Right lobe of liver (tissue), 6 donors: ENCODE results near the gene ERI3. TPM values are rescaled to one million over a fixed set of nuclear protein-coding genes. Genes with fewer than 3 reads are reported as not detected.

Experiments
- ATAC-seq, 4 donors: fragments of 200-7000 bp; cut with Tn5 transposase; one replicate each; pipeline ENCODE4 v1.9.1; 2020; ENCODE audit warnings: mild to moderate bottlenecking in 4 of 4, moderate library complexity in 4 of 4
- DNase-seq, 3 donors: peaks; one replicate each; pipeline ENCODE4 v3.0.0-alpha.2; 2020
- H3K27ac ChIP-seq, 3 donors: fragments of 200-600 bp; one replicate each; pipeline ENCODE4 v1.8.0; 2022
- H3K27me3 ChIP-seq, 2 donors: fragments of 200-600 bp; one replicate each; pipeline ENCODE4 v1.8.0; 2022
- H3K36me3 ChIP-seq, 4 donors: fragments of 200-600 bp; sonication (generic) in 1 of 4; one replicate each; pipeline versions ENCODE4 v1.5.1 to v1.8.0; 2017 to 2022; ENCODE audit warnings: control low read depth in 1 of 4
- H3K4me1 ChIP-seq, 4 donors: fragments of 200-600 bp; sonication (generic) in 1 of 4; one replicate each; pipeline versions ENCODE4 v1.5.1 to v1.8.0; 2017 to 2022; ENCODE audit warnings: control low read depth in 1 of 4
- H3K4me3 ChIP-seq, 3 donors: fragments of 200-600 bp; one replicate each; pipeline ENCODE4 v1.8.0; 2022
- H3K9me3 ChIP-seq, 4 donors: fragments of 200-600 bp; sonication (generic) in 1 of 4; one replicate each; pipeline versions ENCODE4 v1.5.1 to v1.8.0; 2017 to 2022; ENCODE audit warnings: control low read depth in 1 of 4
- CTCF ChIP-seq, 4 donors: fragments of 200-600 bp in 3 of 4; fragments of 450-650 bp in 1 of 4; IDR thresholded peaks; one replicate each; pipeline versions ENCODE4 v1.5.1 to v1.8.0; 2016 to 2022; ENCODE audit warnings: antibody characterized with exemption in 4 of 4, mild to moderate bottlenecking in 2 of 4
- POLR2A ChIP-seq: fragments of 450-650 bp; IDR thresholded peaks from one replicate; pipeline ENCODE4 v1.6.1; 2017; ENCODE audit warnings: antibody characterized with exemption, mild to moderate bottlenecking
- WGBS: methylation state at CpG from one replicate; pipeline ENCODE4 v1.1.6; 2018; ENCODE audit warnings: low coverage, low lambda C conversion rate; ENCODE audit not compliant: insufficient coverage; ENCODE audit errors: missing lambda C conversion rate; 5-methylcytosine and 5-hydroxymethylcytosine counted together
- intact Hi-C, 2 donors: fragments of 100-400 bp; cut with DNase I; formaldehyde crosslinking; loops; one replicate each; pipeline versions ENCODE4 v1.11.2 to v1.14.1; 2022
- total RNA-seq, 6 experiments: library from RNA; depleted of rRNA in 2 of 6; stranded (reverse); fragments of >200 nt in 2 of 6; fragmentation: NEBNext Ultra II Directional in 3 of 6; extraction: Animal tissue kit (Norgen Biotek cat#: 25700) in 3 of 6; gene quantifications; one replicate each; pipeline versions ENCODE4 v1.1.0 to v1.2.4, GENCODE V29; 2016 to 2023
- donor health status: DM: no; HTN: yes; CAD: no.
- donor health status: DM: no; HTN: no; CAD: no.
- donor health status: DM: no; HTN: no; CAD: no.
- donor health status: DM: no; HTN: yes; CAD: no.
- donor health status: DM: no; HTN: yes; CAD: no.

The ERI3 gene
- total RNA-seq, 6 experiments from 2014 or later: 20.6 to 30.6 (median 23.8) TPM

DNA sequence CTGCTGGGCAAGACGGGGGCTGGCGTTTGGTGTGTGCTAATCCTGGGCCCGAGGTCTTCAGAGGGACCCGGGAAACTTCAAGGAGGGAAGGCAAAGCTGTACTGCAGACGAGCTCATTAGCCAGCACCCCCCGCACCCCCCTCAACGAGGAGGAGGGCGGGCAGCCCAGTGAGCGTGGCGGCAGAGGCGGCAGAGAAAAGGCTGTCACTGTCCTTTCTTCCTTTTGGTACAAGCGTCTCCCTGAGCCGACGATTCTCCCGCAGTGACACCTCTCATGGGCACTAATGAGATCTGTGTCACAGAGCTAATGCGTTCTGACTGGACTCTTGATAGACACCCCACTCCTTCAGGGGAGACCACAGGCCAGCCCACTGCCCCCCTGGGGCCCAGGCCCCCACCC is 112.3 kb downstream of the ERI3 start:
- Histone ChIP-seq H3K4me3 (no peak overlapping the region), H3K27ac (no peak overlapping the region), H3K9me3 (no peaks in the 10 kb centered on the region), H3K27me3 (no peaks in the 10 kb centered on the region), H3K36me3 (no peaks in the 10 kb centered on the region), H3K4me1 (no peaks in the 10 kb centered on the region)
- no peak for DNase-seq
- no peak for TF ChIP-seq CTCF (IDR thresholded peaks at IDR 0.05)
- no peak for TF ChIP-seq POLR2A
- WGBS: 100% methylated on average over 5 of the region's 16 CpGs
- intact Hi-C loops: no loop called here
- no peak for ATAC-seq

- Histone ChIP-seq H3K4me3 (no peak overlapping the region), H3K36me3 (no peaks in the 10 kb centered on the region), H3K27me3 (no peaks in the 10 kb centered on the region), H3K9me3 (no peaks in the 10 kb centered on the region), H3K4me1 (no peaks in the 10 kb centered on the region), H3K27ac (peak overlapping the region in 2 of 3 donors; percentile 4 to 36)
- DNase-seq: no peak
- intact Hi-C loops: no loop called here
- no peak for ATAC-seq
- TF ChIP-seq POLR2A: no peak
- no peak for TF ChIP-seq CTCF (IDR thresholded peaks at IDR 0.05)
- WGBS: 93% methylated on average over 6 of the region's 9 CpGs
These were observed 114.0 kb downstream of the ERI3 start for GRCh38 chr1:44240802-44241671.

- DNase-seq (no peak), ATAC-seq (peak; percentile 12 to 51 (median 31))
- peak overlapping the region in 2 of 3 donors; percentile 4 to 36 for H3K27ac ChIP-seq
- no CpG with 5 or more reads among the region's 3 CpGs for WGBS
- no peak overlapping the region for H3K4me3 ChIP-seq
- H3K4me1 ChIP-seq: no peaks in the 10 kb centered on the region
- intact Hi-C loops: no loop called here
- H3K36me3 ChIP-seq: no peaks in the 10 kb centered on the region
- H3K27me3 ChIP-seq: no peaks in the 10 kb centered on the region
- no peaks in the 10 kb centered on the region for H3K9me3 ChIP-seq
- TF ChIP-seq POLR2A (no peak), CTCF (IDR thresholded peaks at IDR 0.05) (no peak)
These were observed 115.1 kb downstream of the ERI3 start for GRCh38 chr1:44239961-44240371.

DNA sequence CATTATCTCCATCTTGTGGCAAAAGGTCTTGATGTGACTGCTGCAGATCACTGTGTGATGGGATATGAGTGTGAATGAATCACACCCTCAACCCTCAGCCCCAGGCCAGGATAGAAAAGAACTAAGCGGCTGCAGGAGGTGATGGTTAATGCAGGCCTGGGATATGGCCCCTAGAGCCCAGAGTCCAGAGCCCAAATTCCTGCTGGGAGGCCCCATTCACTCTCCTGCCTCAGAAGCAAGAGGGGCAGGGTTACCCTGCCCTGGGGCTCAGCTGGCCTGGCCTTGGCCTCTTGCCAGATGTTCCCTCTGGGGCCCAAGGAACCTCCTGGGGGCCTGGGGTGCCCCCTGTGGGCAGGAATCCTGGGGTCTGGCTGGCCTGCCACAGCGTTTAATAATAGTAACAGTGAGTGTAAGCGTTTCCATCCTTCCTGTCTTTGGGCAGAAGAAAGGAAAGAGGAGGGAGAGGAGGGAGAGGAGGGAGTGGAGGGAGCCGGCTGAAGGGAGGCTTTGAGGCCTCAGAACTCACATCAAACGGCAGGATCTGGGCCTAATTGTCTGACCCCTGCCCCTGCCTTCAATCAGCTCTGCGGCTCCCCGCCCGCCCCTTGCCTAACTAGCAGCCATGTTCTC is 115.6 kb downstream of the ERI3 start:
- peak in 1 of 4 donors; percentile 14 for ATAC-seq
- TF ChIP-seq CTCF (IDR thresholded peaks at IDR 0.05) (no peak), POLR2A (no peak)
- Histone ChIP-seq H3K4me3 (no peak overlapping the region), H3K27ac (no peak overlapping the region), H3K36me3 (no peaks in the 10 kb centered on the region), H3K4me1 (no peaks in the 10 kb centered on the region), H3K9me3 (no peaks in the 10 kb centered on the region), H3K27me3 (no peaks in the 10 kb centered on the region)
- WGBS: 42% methylated on average over 3 of the region's 8 CpGs
- intact Hi-C loops: no loop called here
- no peak for DNase-seq
